Epidermal melanocyte (primary cell): ENCODE results near the gene IQSEC1.

ENCODE experiments used
- DNase-seq: peaks from one replicate; pipeline ENCODE4 v3.0.0; 2011; ENCODE audit warnings: low spot score; ENCODE audit not compliant: insufficient read length

IQSEC1 gene

DNA sequence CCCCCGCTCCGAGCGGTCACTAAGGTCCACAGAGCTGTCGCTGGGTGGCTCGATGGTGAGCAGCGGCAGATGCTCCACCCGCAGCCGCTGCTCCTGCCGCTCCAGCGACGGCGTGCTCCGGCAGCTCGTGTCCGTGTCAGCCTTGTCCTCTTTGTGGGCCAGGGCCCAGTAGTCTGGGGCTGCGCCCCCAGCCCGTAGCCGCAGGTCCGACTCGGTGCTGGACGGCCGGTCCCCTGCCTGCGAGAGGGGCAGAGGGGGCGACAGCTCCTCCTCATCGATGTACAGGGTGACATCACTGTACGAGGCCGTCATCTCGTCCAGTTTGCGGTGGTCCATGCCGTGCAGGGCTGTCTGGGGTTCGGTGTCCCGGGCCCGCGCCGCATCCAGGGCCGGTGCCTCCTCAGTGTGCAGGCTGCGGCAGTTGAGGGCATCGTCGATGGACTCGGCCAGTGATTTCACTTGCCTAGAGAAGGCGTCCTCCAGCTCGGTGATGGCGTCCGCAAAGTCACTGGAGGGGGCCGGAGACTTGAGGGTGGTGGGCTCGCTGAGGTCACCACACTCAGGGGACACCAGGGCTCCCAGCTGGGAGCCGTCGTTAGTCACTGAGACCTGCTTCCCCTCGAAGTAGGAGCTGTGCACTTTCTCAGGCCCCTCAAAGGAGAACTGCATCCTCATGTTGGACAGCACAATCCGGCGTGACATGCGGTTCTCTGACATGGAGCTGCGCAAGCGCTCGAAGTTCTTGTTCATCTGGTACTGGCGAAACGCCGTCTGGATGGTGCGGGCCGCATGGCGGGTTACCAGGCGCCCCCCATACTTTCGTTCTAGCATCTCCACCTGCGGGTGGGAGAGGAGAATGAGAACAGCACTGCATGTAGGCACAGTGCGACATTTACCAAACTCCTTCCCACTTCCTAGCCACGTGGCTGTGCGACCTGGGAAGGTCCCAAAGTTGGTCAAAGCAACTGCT, 137.1 kb downstream of the IQSEC1 start:
- DNase-seq, result no peak

DNA sequence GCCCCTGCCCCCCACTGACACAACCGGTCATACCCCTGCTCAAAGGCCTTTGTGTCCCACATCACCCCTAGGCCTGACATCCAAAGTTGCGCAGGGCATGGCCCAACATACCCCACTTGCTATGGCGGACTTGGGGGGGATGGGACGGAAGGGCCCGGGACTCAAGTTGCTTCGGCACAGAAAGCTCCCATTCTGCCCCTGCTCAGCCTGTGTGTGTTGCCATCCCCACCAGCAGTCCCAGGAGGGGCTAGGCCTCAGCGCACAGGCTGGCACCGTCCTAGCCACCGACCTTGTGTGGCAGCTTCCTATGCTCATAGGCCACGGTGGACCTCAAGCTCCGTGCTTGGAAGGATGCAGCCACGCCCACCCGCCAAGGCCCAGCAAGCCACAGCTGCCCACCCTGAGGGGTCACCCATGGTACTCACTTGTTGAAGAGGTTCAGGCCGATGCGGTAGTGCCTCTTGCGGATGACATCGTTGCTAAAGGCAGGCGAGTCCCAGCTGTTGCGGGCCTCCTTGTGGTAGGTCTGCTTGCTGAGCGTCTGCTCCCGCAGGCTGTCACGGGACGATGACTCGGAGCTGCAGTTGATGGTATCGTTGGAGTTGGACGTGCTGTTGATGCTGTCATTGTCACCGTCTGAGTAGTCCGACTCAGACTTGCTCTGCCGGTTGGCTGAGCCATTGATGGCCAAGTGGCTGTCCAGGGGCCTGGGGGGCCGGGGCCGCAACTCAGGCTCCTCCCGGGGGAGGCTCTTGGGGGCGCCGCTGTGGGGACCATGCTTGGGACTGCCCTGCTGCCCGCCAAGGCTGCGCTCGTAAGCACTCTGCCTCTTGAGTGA, 138.0 kb downstream of the IQSEC1 start:
- no peak for DNase-seq

DNA sequence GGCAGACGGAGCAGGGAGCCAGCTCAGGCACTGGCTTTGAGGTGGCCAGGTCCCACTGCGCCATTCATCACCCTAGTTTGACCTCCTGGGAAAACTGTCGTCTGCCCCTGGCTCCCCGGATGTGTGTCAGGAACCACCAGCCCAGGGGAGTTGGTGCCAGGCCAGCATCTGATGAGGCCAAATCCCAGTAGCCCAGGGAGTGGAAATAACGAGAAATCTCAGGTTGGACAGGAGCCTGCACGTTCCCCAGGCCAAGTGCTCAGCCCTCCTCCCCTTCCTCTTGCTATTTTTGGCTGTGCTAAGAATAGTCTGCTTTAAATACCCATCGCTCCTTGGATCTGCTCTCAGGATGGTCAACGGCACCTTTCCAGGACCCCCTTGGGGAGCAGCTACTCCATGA, 138.8 kb downstream of the IQSEC1 start:
- no peak for DNase-seq

DNA sequence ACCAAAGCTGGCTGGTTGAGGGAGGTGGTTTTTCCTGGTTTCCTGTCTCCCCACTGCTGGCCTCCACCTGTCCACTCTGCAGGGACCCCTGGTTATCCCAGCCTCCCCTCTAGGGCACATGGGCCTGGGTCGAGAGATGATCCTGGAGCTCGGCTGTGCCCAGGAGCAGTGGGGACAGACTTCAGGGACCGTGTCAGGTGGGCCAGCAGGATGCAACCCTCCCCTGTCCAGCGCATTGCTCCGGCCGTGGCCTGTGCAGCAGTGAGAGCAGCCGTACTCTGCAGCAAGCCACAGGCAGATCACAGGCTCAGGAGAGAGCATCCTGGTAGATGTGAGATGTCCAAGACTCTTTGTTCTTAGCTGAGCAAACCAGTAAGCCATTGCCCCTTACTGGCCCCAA, 139.3 kb downstream of the IQSEC1 start:
- no peak for DNase-seq

DNA sequence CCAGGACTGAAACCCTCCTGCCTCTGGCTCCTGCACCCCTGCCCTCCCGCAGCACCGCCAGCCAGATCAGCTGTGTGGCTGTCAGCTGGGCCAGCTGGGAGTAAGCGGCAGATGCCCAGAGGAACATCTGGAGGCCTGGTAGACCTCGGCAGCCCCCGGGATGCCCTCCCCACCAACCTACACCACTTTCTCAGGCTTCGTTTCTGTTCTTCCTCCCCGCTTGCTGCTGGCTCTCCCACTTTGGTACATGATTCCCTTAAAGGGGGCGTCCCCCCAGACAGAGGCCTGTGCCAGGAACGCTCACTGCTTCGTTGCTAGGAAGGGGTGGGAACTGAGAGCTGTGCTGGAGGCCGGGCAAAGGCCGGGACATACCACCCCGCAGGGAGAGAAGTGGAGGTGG, 140.5 kb downstream of the IQSEC1 start:
- no peak for DNase-seq

DNA sequence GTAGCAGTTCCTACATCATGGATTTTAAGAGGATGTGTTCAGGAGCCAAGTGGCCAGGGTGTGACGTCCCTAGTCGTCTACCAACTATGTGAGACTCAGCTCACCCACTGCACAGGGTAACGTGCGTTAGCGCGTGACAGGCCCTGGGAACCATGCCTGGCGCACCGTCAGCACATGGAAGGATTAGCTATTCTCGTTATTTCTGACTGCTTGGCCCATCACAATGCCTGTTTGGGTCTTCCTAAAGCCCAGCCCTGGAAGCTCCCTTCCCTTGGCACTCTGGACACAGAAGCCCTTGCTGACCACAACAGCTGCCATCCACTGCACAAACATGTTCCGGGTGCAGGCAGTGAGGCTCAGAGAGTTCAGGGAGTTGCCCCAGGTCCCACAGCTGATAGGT, 140.9 kb downstream of the IQSEC1 start:
- DNase-seq, result no peak

DNA sequence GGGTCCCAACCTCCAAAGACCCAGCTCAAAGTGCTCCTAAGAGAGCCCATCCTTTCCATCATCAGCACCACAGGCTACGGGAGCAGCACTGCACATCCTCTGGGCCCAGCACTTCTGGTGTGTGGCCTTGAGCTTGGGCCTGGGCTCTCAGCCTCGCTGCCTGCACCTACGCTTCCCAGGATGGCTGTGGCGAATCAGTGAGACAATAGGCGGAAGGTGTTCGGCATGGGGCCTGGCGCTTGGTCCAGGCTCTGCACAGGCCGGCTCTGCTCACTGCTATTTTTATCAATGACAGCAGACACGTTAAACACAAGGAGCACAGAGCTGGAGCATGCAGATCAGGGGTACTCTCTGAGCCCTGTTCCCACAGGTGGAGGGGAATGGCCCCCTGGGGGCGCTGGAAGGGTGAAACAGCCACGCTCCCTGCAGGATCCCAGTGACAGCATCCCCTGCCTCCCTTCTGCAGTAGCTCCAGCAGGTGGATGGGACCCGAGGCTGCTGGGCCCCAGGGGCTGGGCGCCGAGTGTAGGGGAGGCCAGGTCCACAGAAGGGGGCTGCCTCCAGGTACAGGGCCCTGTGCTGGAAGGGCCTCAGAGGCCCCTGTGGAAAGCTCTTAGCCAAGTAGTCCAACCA, 141.8 kb downstream of the IQSEC1 start:
- DNase-seq, result no peak

DNA sequence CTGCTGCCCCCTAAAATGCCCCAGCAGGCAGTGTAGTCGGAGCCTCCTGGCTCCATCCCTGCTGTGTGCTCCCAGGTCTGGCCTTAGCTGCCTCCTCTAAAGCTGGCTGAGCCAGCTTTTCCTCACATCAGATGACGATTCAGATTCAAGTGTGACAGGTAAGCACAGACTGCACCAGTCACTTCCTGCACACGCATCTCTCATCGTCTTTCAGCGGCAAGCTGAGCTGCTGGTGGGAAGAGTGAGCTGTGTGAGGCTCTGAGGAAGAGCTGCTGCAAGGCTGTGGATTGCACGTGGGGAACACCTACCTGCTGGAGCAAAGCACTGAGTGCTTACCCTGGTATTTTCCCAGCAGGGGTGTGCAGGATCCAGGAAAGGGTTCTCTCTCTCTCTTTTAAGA, 143.4 kb downstream of the IQSEC1 start:
- no peak for DNase-seq

DNA sequence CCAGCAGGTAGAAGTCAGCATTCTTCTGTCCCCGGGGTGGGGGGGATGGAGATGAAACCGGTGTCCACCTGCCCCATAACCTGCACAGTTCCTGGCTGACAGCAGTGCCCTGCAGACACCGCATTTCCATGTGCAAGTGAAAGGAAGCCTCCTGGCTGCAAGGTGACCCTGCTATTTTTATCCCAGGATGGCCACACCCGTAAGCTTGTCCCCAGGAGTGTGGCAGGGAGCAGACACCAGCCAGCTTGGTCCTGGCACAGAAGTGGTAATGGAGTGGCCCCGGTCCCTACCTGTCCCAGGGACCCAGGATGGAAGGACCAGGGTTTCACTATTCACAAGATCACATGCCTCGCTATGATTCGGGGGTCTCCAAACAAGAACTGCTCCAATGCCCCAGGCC, 146.6 kb downstream of the IQSEC1 start:
- no peak for DNase-seq

DNA sequence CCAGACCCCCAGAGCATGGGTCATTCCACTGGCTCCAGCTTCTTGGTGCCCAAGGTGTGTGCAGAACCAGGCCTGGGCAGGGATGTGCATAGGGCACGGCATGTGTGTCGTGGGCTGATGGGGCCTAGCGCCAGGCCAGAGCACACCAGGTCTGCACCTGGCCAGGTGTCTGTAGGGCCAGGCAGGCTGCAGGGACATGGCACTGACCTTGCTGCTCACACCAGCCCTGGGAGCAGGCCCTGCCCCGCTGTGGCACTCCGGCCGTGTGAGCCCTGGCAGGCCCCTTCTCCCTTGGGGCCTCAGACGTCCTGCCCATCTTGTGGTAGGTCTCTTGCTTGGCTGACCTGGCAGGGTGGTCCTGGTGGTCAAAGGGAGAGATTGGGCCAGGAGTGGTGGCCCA, 147.6 kb downstream of the IQSEC1 start:
- no peak for DNase-seq

DNA sequence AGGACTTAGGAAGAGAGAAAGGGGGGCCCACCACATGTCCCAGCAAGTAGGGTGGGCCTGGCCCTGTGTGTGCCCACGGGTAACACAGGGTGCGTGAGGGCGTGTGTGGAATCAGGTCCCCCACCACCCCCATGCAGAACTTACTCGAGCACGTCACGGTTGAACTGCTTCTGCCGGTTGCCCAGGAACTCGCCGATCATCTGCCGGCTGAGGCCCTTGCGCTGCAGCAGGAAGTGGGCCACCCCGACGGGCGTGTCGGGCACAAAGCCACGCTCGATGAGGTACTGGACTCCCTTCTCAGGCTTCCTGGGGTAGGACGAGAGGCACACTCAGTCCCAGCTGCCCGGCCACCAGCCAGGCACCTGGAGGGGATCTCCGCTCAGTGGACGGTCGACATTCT, 148.8 kb downstream of the IQSEC1 start:
- no peak for DNase-seq

DNA sequence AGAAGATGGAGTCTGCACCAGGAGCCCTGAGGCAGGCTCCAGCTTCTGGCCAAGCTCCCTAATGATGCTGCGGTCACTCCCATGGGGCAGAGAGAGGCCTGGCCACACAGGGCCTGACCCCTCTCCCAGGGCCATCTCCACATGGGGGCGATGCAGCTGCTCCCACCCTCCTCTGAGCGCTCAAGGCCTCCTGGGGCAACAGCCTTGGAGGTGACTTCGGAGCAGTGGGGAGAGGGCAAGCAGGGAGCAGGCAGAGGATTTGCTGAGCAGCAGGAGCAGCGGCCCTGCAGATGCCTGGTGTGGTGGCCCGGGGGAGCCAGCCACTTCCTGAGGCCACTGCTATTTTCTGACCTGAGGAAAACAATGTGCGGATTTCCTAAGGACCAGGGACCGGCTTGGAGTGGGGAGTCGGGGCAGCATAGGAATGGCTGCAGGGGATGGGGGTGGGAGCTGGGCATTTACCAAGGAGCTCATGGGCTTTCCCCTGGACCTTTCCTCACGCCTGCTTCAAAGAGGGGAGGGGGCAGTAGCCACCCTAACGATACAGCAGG, 150.3 kb downstream of the IQSEC1 start:
- no peak for DNase-seq

DNA sequence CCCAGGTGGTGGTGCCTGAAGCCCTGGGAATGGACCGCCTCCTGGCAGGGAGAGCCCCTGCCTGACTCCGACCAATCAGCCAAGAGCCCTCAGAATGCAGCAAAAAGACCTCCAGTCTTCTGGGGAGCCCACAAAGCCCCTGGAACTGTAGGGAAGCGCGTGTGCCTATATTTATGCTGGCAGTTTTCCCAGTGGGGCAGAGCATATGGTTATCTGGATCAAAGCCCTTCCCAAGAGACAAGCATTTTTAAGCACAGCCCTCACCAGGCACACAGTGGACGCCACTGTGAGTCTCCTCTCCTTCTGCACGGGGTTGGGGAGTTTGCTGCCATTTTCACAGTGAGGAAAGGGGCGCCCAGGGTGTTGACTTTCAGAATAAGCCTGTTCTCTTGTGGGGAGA, 150.9 kb downstream of the IQSEC1 start:
- no peak for DNase-seq

DNA sequence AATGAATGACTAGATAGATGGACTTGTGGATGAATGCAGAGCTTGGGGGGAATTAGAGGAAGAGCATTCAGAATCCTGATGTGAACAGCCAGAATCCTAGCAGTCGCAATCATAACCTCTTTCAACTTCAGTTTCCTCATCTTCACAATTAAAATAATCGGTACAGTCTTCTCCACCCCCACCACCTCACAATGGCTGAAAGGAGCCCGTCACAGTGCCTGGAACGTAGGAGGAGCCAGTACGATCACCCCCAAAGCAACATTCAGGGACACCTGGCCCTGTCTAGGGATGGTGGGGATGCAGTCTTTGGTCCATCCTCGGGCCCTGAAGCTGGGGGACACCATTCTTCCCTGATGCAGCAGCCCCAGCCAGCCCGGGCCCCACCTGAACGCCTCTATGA, 151.5 kb downstream of the IQSEC1 start:
- no peak for DNase-seq

DNA sequence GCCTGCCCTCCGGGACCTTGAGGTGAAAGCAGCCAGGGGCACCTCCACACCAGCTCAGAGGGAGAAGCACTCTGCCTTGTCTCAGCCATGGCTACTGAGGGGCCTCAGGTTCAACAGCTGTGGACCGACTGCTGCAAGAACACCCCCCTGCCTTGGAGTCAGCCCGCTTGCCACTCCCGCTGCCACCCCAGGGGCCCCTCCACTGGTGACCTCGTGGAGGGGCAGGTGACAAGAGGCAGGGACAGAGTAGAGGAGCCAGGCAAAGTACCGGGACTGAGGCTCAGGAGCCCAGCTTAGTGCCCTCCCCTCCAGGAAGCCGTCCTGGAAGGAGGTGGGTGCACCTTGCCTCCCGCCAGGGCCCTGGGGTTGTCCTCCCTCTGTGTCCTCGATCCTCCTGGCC, 152.3 kb downstream of the IQSEC1 start:
- DNase-seq, result no peak

DNA sequence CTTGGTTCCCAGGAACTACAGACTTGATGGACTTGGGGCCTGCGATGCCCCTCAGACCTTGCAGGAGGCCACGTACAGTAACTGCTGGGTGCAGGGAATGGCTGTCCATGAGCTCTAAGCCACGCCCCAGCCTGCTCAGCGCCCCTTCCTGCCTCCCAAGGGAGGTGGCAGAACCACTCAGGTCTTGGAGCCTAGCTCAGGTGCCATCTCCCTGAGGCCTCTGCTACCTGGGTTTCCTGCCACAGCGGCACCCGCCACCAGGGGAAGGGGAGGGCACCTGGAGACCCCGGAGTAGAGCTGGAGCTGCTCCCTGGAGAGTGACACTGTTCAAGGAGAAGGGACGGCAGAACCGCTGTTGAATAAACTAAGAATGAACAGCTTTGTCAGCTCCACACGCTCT, 154.0 kb downstream of the IQSEC1 start:
- no peak for DNase-seq

DNA sequence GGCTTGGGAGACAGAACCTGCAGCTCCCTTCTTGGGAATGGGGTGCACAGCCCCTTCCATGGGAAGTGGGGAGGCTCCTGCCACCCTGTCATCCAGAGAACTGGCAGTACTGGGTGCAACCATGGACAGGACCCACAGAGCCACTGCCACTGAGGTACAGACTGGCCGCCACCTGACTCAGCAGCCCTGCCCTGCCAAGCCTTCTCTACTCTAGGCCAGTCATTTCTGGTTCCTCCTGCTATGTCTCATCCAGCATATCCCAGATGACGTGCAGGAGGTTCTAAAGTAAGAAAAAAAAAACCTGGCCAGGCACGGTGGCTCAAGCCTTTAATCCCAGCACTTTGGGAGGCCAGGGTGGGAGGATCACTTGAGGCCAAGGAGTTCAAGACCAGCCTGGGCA, 155.0 kb downstream of the IQSEC1 start:
- no peak for DNase-seq

DNA sequence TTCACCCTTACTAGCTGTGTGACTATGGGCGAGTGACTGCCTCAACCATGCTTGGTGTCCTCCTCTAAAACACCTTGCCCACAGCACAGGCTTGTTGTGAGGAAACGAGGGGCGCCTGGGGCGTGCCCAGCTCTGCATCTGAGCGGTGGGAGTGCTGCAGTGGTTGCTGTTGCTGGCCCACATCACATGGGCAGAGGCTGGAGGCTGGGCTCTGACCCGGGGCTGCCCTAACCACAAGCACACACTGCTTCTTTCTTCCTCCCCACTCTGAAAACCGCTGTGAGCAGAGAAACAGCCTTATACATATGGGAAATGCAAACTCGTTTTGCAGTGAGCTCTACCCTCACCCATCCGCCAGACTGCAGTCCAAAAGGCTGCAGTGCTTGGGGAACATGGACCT, 157.1 kb downstream of the IQSEC1 start:
- peak; percentile 94 for DNase-seq

DNA sequence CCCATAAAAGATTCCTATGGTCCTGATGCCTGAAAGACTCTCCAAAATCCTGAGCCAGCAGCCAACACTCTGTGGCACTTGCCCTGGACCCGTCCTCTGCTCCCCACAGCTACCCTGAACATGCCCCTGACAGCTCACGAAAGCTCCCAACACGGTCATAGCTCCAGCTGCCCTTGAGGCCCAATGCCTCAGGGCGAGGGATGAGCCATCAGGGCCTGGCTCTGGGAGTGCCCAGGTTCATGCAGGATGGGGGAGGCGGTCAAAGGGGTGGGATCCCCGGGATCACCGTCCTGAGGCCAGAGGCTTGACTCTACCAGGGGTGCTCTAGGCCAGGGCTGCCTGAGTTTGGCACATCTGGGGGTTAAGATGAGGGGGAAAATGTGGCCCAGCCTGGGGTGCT, 159.1 kb downstream of the IQSEC1 start:
- DNase-seq, result no peak

DNA sequence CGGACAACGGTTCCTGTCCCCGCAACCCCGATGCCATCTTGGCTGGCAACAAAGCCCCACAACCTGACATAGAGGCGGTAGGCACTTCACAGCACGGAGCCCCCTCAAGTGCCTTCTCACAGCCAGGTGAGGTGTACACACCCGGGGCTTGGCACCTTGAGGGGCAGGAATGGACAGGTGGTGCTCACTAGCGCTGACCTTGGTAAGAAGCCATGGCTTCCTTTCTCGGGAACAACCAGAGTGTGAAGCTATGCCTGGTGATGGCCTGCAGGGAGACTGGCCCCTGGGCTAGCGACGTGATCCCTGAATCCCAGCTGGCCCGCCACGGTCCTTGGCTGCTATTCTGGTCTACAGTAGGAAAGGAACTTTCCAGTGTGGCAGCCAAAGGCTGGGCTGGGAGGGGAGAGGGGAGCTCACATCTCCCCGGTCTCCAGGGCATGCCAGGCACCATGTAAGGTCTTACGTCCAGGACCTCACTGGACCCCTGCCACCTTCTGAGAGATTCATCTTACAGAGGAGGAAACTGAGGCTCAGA, 161.3 kb downstream of the IQSEC1 start:
- no peak for DNase-seq

DNA sequence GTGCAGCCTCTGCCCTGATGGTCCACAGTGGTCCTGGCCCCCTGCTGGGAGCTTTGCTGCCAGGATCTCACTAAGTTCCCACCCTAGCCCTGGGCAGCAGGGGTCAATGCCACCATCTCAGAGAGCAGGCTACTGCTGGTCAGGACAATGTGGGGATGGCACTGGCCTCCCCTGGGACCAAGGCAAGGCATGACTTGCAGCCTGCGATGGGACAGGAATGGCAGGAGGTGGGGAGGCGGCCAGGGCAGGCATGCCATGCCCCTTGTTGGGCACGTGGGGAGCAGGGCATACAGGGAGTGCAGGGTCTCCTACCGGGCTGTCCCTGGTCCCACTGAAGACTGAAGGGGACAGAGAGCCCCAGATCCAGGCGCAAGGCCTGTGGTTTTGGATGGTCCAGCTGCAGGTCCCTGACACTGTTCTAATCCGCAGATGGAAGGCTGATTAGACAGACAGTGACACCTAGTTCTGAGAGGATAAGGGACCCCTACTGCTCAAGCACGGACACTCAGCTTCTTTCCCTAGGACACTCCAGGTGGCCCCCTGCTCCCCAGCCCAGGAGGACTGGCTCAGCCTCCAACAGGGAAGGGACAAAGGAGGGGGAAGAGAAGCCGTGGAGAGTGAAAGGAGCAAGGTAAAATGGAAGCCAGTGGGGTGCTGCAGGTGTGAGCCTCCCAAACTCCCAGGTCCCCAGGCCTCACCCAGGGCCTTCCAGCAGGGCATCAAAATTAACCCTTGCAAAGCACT, 162.7 kb downstream of the IQSEC1 start:
- no peak for DNase-seq
